Heart right ventricle (tissue), 16 donors: ENCODE results near the gene GPR45. TPM values are rescaled to one million over a fixed set of nuclear protein-coding genes. Genes with fewer than 3 reads are reported as not detected.

Experiments used
- ATAC-seq, 8 donors: fragments of 200-7000 bp; cut with Tn5 transposase; one replicate each; pipeline ENCODE4 v1.9.1; 2020; ENCODE audit warnings: mild to moderate bottlenecking in 8 of 8, moderate library complexity in 8 of 8, moderate number of reproducible peaks in 1 of 8
- DNase-seq, 2 donors: peaks; one replicate each; pipeline ENCODE4 v3.0.0-alpha.2; 2020
- H3K27ac ChIP-seq, 10 donors: fragments of 200-600 bp; sonication (generic) in 2 of 10; one replicate each; pipeline versions ENCODE4 v1.5.0 to v1.8.0; 2020 to 2022; ENCODE audit warnings: mild to moderate bottlenecking in 3 of 10
- H3K27me3 ChIP-seq, 7 donors: fragments of 200-600 bp; one replicate each; pipeline ENCODE4 v1.8.0; 2021 to 2022; ENCODE audit warnings: mild to moderate bottlenecking in 2 of 7
- H3K36me3 ChIP-seq, 9 donors: fragments of 200-600 bp; sonication (generic) in 1 of 9; one replicate each; pipeline versions ENCODE4 v1.5.0 to v1.8.0; 2020 to 2022; ENCODE audit warnings: mild to moderate bottlenecking in 2 of 9
- H3K4me1 ChIP-seq, 9 donors: fragments of 200-600 bp; sonication (generic) in 1 of 9; one replicate each; pipeline versions ENCODE4 v1.5.0 to v1.8.0; 2020 to 2022; ENCODE audit warnings: mild to moderate bottlenecking in 4 of 9
- H3K4me3 ChIP-seq, 10 donors: fragments of 200-600 bp; sonication (generic) in 2 of 10; one replicate each; pipeline versions ENCODE4 v1.5.0 to v1.8.0; 2020 to 2022; ENCODE audit warnings: mild to moderate bottlenecking in 7 of 10, moderate library complexity in 2 of 10
- H3K9me3 ChIP-seq, 11 donors: fragments of 200-600 bp in 10 of 11; sonication (generic) in 2 of 11; one replicate each; pipeline versions ENCODE4 v1.5.0 to v1.8.0; 2013 to 2022; ENCODE audit warnings: mild to moderate bottlenecking in 2 of 11, control low read depth in 1 of 11, moderate library complexity in 1 of 11
- CTCF ChIP-seq, 9 donors: fragments of 200-600 bp; sonication (generic) in 2 of 9; IDR thresholded peaks; one replicate each; pipeline versions ENCODE4 v1.5.0 to v1.8.0; 2021 to 2022; ENCODE audit warnings: antibody characterized with exemption in 9 of 9, mild to moderate bottlenecking in 5 of 9, moderate library complexity in 1 of 9
- WGBS, 2 donors: extraction: QIAGEN DNeasy Blood & Tissue Kit; methylation state at CpG; one replicate each; pipeline ENCODE4 v1.1.7; 2013; ENCODE audit warnings: inconsistent platforms in 1 of 2; 5-methylcytosine and 5-hydroxymethylcytosine counted together
- intact Hi-C, 10 donors: fragments of 100-400 bp; cut with DNase I; formaldehyde crosslinking; loops; one replicate each; pipeline versions ENCODE4 v1.11.1 to v1.14.2; 2022
- polyA plus RNA-seq, 2 donors: library from polyadenylated mRNA; stranded (reverse); fragments of 200-250 nt; gene quantifications; one replicate each; pipeline ENCODE4 v1.2.3, GENCODE V29; 2013
- total RNA-seq, 10 donors: library from RNA; stranded (reverse); fragmentation: NEBNext Ultra II Directional in 3 of 10; extraction: Animal tissue kit (Norgen Biotek cat#: 25700) in 3 of 10; gene quantifications; one replicate each; pipeline versions ENCODE4 v1.2.1 to v1.2.4, GENCODE V29; 2021 to 2023
- donor health status: Arrhythmogenic right ventricular cardiomyopathy.
- donor health status: ischemic (EF 13 %, LVEDD 7.1; RV severe dilation, severe dysfunction).
- donor health status: healthy with polysubstance abuse.
- donor health status: DM: no; HTN: yes; CAD: no.
- donor health status: DM: no; HTN: no; CAD: no.
- donor health status: ischemic (EF 25% LVEDD 6.9; RV normal size, moderate dysfunction).
- donor health status: ischemic (EF 25% LVEDD 5.7; RV mildly dilated, moderate dysfunction).
- donor health status: healthy.
- donor health status: DM: yes; HTN: yes; CAD: no.
- donor health status: Ischemic cardiomyopathy.
- donor health status: ischemic (EF 35%, LVEDD 5.7; RV mildly dilated, moderate dysfunction).
- donor health status: nonischemic (EF 11% LVEDD 7.7; RV severe dilation, severe dysfunction).
- donor health status: DM: yes; HTN: yes; CAD: no.
- donor health status: PGD.
- donor health status: ischemic (EF 29% LVEDD 5.4; RV normal size, mild dysfunction).
- donor health status: nonischemic (EF 23%, LVEDD 6.1; RV moderate dilation, normal function).

Gene GPR45
- total and polyA plus RNA-seq, 12 donors = not detected

- H3K9me3 ChIP-seq = no peaks in the 10 kb centered on the region
- H3K36me3 ChIP-seq = no peaks in the 10 kb centered on the region
- no peak overlapping the region for H3K4me3 ChIP-seq
- H3K27ac ChIP-seq = no peak overlapping the region
- ATAC-seq = peak in 3 of 8 donors; percentile 53 to 74 (median 57)
- peak in 1 of 2 donors; percentile 48 for DNase-seq
- no peaks in the 10 kb centered on the region for H3K4me1 ChIP-seq
- peaks cover 0 to 18% (median 3%) of the 10 kb centered on the region in 7 donors for H3K27me3 ChIP-seq
- intact Hi-C loops = no loop called here
- no peak for TF ChIP-seq CTCF (IDR thresholded peaks at IDR 0.05)
- WGBS, 2 donors = 32 to 45% methylated on average over 3 of the region's 3 CpGs
These were observed 20.9 kb upstream of the GPR45 start for GRCh38 chr2:105220604-105221003.

- no peak for ATAC-seq
- intact Hi-C loops = no loop called here
- Histone ChIP-seq H3K4me1 (no peaks in the 10 kb centered on the region), H3K4me3 (no peak overlapping the region), H3K27me3 (peaks cover 0 to 16% (median 3%) of the 10 kb centered on the region in 7 donors), H3K27ac (no peak overlapping the region), H3K9me3 (no peaks in the 10 kb centered on the region), H3K36me3 (no peaks in the 10 kb centered on the region)
- DNase-seq = no peak
- TF ChIP-seq CTCF (IDR thresholded peaks at IDR 0.05) = no peak
- WGBS, 2 donors = 76 to 77% methylated on average over 9 of the region's 9 CpGs
These were observed 17.1 kb upstream of the GPR45 start for GRCh38 chr2:105224444-105224843.

GRCh38 chr2:105231232-105231619, 10.3 kb upstream of the GPR45 start:
- H3K27ac ChIP-seq = no peak overlapping the region
- no peak for TF ChIP-seq CTCF (IDR thresholded peaks at IDR 0.05)
- ATAC-seq (no peak), DNase-seq (no peak)
- 36 to 39% methylated on average over 3 of the region's 3 CpGs for whole genome bisulfite sequencing, 2 donors
- H3K4me1 ChIP-seq = peaks cover 0 to 5% (median 0%) of the 10 kb centered on the region in 9 donors
- H3K4me3 ChIP-seq = no peak overlapping the region
- H3K36me3 ChIP-seq = no peaks in the 10 kb centered on the region
- intact Hi-C loops = loop anchor here in 1 of 10 donors (5.0 kb wide), 1 partner anchor 104 kb away; no protein-coding TSS in a partner anchor
- no peaks in the 10 kb centered on the region for H3K9me3 ChIP-seq
- peaks cover 0 to 13% (median 5%) of the 10 kb centered on the region in 7 donors for H3K27me3 ChIP-seq

- ATAC-seq (peak; percentile 39 to 82 (median 72)), DNase-seq (peak; percentile 63 to 67)
- intact Hi-C loops = loop anchor here (1.0 to 5.0 kb wide), 4 partner anchors 120 to 123 kb away; no protein-coding TSS in a partner anchor
- Histone ChIP-seq H3K27ac (no peak overlapping the region), H3K9me3 (no peaks in the 10 kb centered on the region), H3K36me3 (no peaks in the 10 kb centered on the region), H3K27me3 (peaks cover 0 to 18% (median 11%) of the 10 kb centered on the region in 7 donors), H3K4me3 (no peak overlapping the region), H3K4me1 (peaks cover 0 to 17% (median 0%) of the 10 kb centered on the region in 9 donors)
- peak; percentile 38 to 79 (median 75) for TF ChIP-seq CTCF (IDR thresholded peaks at IDR 0.05)
- 10 to 14% methylated on average over 12 of the region's 12 CpGs for WGBS, 2 donors
These were observed 6.0 kb upstream of the GPR45 start for GRCh38 chr2:105235388-105236059.
